ENCODE data around the gene TTLL9. TPM values are rescaled to one million over a fixed set of nuclear protein-coding genes. Genes with fewer than 3 reads are reported as not detected.

The TTLL9 gene
- total and polyA plus RNA-seq, 4 donors: 0.06 to 0.08 TPM; not detected in 2

- WGBS: 55% methylated on average over 11 of the region's 11 CpGs
- TF ChIP-seq CTCF (IDR thresholded peaks at IDR 0.05; ENCODE audit: low read depth, low read length, missing input control): no peak
- TF ChIP-seq RXRA (IDR thresholded peaks at IDR 0.05): no peak
- TF ChIP-seq NR2F2 (IDR thresholded peaks at IDR 0.05): no peak
- TF ChIP-seq TAF1 (conservative IDR thresholded peaks at IDR 0.05): no peak
- TF ChIP-seq HNF4A (conservative IDR thresholded peaks at IDR 0.05): no peak
- no peak for TF ChIP-seq SP1 (IDR thresholded peaks at IDR 0.05)
- no peak for TF ChIP-seq RAD21 (IDR thresholded peaks at IDR 0.05)
- TF ChIP-seq MAX (IDR thresholded peaks at IDR 0.05): no peak
- TF ChIP-seq HNF4G (IDR thresholded peaks at IDR 0.05): no peak
- no peak for TF ChIP-seq GABPA (IDR thresholded peaks at IDR 0.05 in 1 of 2, conservative IDR thresholded peaks at IDR 0.05 in 1 of 2)
- no peak for TF ChIP-seq YY1 (IDR thresholded peaks at IDR 0.05)
- TF ChIP-seq JUND (IDR thresholded peaks at IDR 0.05): no peak
- no peak for TF ChIP-seq FOXA1 (IDR thresholded peaks at IDR 0.05)
- TF ChIP-seq EGR1 (IDR thresholded peaks at IDR 0.05; ENCODE audit: low read depth in 2 of 2): no peak
- TF ChIP-seq, protein P1, sequence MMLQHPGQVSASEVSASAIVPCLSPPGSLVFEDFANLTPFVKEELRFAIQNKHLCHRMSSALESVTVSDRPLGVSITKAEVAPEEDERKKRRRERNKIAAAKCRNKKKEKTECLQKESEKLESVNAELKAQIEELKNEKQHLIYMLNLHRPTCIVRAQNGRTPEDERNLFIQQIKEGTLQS (IDR thresholded peaks at IDR 0.05): no peak
- no peak for DNase-seq (ENCODE audit: low spot score)
These were observed 19.0 kb upstream of the TTLL9 start for GRCh38 chr20:31851240-31851955.

DNA sequence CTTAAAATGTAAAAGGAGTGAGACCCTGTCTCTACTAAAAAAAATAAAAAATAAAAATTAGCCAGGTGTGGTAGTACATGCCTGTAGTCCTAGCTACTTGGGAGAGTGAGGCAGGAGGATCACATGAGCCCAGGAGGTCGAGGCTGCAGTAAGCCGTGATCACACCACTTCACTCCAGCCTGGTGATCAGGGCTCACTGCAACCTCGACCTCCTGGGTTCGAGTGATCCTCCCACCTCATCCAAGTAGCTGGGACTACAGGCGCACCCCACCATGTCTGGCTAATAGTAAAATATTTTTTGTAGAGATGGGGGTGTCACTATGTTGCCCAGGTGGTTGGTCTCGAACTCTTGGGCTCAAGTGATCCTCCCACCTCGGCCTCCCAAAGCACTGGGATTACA, 17.0 kb upstream of the TTLL9 start:
- no peak overlapping the region for H3K27ac ChIP-seq (ENCODE audit: low read depth in 1 of 2, low read length in 2 of 2)
- DNase-seq (ENCODE audit: low spot score): no peak
- no peaks in the 10 kb centered on the region for H3K4me1 ChIP-seq (ENCODE audit: control insufficient read depth in 4 of 4, insufficient read depth in 4 of 4, low read length in 3 of 4)
- no peaks in the 10 kb centered on the region for H3K9me3 ChIP-seq (ENCODE audit: control insufficient read depth in 4 of 4, low read length in 3 of 4)
- no peaks in the 10 kb centered on the region for H3K36me3 ChIP-seq (ENCODE audit: control insufficient read depth in 4 of 4, insufficient read depth in 3 of 4, low read depth in 1 of 4, low read length in 3 of 4)
- peaks cover 0 to 7% (median 3%) of the 10 kb centered on the region in 4 donors for H3K27me3 ChIP-seq (ENCODE audit: control insufficient read depth in 4 of 4, insufficient read depth in 4 of 4, low read length in 3 of 4)
- 66% methylated on average over 7 of the region's 7 CpGs for WGBS
- TF ChIP-seq NR2F2 (IDR thresholded peaks at IDR 0.05) (no peak), YY1 (IDR thresholded peaks at IDR 0.05) (no peak), GABPA (IDR thresholded peaks at IDR 0.05 in 1 of 2, conservative IDR thresholded peaks at IDR 0.05 in 1 of 2) (no peak), RXRA (IDR thresholded peaks at IDR 0.05) (no peak)
- TF ChIP-seq, protein P2, sequence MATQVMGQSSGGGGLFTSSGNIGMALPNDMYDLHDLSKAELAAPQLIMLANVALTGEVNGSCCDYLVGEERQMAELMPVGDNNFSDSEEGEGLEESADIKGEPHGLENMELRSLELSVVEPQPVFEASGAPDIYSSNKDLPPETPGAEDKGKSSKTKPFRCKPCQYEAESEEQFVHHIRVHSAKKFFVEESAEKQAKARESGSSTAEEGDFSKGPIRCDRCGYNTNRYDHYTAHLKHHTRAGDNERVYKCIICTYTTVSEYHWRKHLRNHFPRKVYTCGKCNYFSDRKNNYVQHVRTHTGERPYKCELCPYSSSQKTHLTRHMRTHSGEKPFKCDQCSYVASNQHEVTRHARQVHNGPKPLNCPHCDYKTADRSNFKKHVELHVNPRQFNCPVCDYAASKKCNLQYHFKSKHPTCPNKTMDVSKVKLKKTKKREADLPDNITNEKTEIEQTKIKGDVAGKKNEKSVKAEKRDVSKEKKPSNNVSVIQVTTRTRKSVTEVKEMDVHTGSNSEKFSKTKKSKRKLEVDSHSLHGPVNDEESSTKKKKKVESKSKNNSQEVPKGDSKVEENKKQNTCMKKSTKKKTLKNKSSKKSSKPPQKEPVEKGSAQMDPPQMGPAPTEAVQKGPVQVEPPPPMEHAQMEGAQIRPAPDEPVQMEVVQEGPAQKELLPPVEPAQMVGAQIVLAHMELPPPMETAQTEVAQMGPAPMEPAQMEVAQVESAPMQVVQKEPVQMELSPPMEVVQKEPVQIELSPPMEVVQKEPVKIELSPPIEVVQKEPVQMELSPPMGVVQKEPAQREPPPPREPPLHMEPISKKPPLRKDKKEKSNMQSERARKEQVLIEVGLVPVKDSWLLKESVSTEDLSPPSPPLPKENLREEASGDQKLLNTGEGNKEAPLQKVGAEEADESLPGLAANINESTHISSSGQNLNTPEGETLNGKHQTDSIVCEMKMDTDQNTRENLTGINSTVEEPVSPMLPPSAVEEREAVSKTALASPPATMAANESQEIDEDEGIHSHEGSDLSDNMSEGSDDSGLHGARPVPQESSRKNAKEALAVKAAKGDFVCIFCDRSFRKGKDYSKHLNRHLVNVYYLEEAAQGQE (IDR thresholded peaks at IDR 0.05): no peak
- H3K4me3 ChIP-seq (ENCODE audit: low read depth in 1 of 3, low read length in 3 of 3): no peak overlapping the region
- H3K9ac ChIP-seq (ENCODE audit: low read depth in 1 of 2, low read length in 2 of 2): no peak overlapping the region

More at GRCh38 chr20:31851240-31851955, 19.0 kb upstream of the TTLL9 start:
- H3K9ac ChIP-seq (ENCODE audit: low read depth in 1 of 2, low read length in 2 of 2): no peak overlapping the region
- peaks cover 0 to 7% (median 3%) of the 10 kb centered on the region in 4 donors for H3K27me3 ChIP-seq (ENCODE audit: control insufficient read depth in 4 of 4, insufficient read depth in 4 of 4, low read length in 3 of 4)
- no peak overlapping the region for H3K27ac ChIP-seq (ENCODE audit: low read depth in 1 of 2, low read length in 2 of 2)
- no peak overlapping the region for H3K4me3 ChIP-seq (ENCODE audit: low read depth in 1 of 3, low read length in 3 of 3)
- H3K9me3 ChIP-seq (ENCODE audit: control insufficient read depth in 4 of 4, low read length in 3 of 4): no peaks in the 10 kb centered on the region
- no peaks in the 10 kb centered on the region for H3K4me1 ChIP-seq (ENCODE audit: control insufficient read depth in 4 of 4, insufficient read depth in 4 of 4, low read length in 3 of 4)
- no peaks in the 10 kb centered on the region for H3K36me3 ChIP-seq (ENCODE audit: control insufficient read depth in 4 of 4, insufficient read depth in 3 of 4, low read depth in 1 of 4, low read length in 3 of 4)
